HepG2 (cell line): ENCODE data around the gene FGGY. TPM values are rescaled to one million over a fixed set of nuclear protein-coding genes. Genes with fewer than 3 reads are reported as not detected.

ENCODE experiments used
- ATAC-seq: fragments of 200-7000 bp; cut with Tn5 transposase; 3 replicates; pipeline ENCODE4 v1.9.1; 2020; ENCODE audit warnings: mild to moderate bottlenecking, moderate library complexity
- BruUV-seq: library from RNA; stranded (reverse); fragments of 400-500 nt; replicated peaks from 2 replicates; lab custom pipeline; 2021; lab: Mats Ljungman, UMichigan
- CTCF ChIA-PET: fragments of 300-600 bp; formaldehyde crosslinking; extraction: SDS; loops from one replicate; lab custom pipeline; 2021; ENCODE audit warnings: low total read pairs, inconsistent platforms, low intra/inter-chr PET ratio; lab: Yijun Ruan, JAX
- POLR2A ChIA-PET: fragments of 350-600 bp; sonication (Branson Sonifier 250); formaldehyde crosslinking; loops from one replicate; lab custom pipeline; 2020; ENCODE audit warnings: antibody characterized with exemption, inconsistent platforms; lab: Yijun Ruan, JAX
- DNase-seq: peaks from one replicate; pipeline ENCODE4 v3.0.0-alpha.2; 2015; ENCODE audit warnings: low spot score
- FAIRE-seq: peaks from 3 replicates; lab custom pipeline; 2011; peaks lifted over from hg19 to GRCh38; lab: Jason Lieb, UNC
- H2AFZ ChIP-seq: one replicate; pipeline ENCODE4 v1.6.1; 2011; ENCODE audit warnings: low read length, inconsistent platforms
- H3K27ac ChIP-seq: fragments of 300-600 bp; 3 replicates; pipeline ENCODE4 v1.8.0; 2011; ENCODE audit warnings: mixed run types, mild to moderate bottlenecking, mixed read lengths, low read length, inconsistent platforms; ENCODE audit not compliant: insufficient read depth; ENCODE audit errors: extremely low read length
- H3K27me3 ChIP-seq, 2 experiments: fragments of 200-600 bp in 1 of 2; 2 replicates in 1 of 2; 3 replicates in 1 of 2; pipeline versions ENCODE4 v1.6.0 to v1.8.0; 2011; ENCODE audit warnings: low read length in 2 of 2, mild to moderate bottlenecking in 2 of 2, moderate library complexity in 2 of 2, inconsistent platforms in 1 of 2; ENCODE audit not compliant: insufficient read depth in 2 of 2, control insufficient read depth in 1 of 2
- H3K36me3 ChIP-seq, 2 experiments: fragments of 200-600 bp in 1 of 2; replicated peaks in 1 of 2; 2 replicates in 1 of 2; 3 replicates in 1 of 2; pipeline versions ENCODE4 v1.5.1 to v1.8.0; 2011; ENCODE audit warnings: low read length in 2 of 2, inconsistent platforms in 1 of 2; ENCODE audit not compliant: insufficient read depth in 2 of 2, control insufficient read depth in 1 of 2
- H3K4me1 ChIP-seq: 2 replicates; pipeline ENCODE4 v1.5.1; 2012; ENCODE audit warnings: low read length, inconsistent platforms; ENCODE audit not compliant: insufficient read depth
- H3K4me2 ChIP-seq: 2 replicates; pipeline ENCODE4 v1.6.0; 2011; ENCODE audit warnings: low read depth, low read length, inconsistent platforms
- H3K4me3 ChIP-seq, 3 experiments: fragments of 200-600 bp in 1 of 3; sonication (generic), shearing (Covaris generic) in 1 of 3; replicated peaks in 1 of 3; 2 replicates each; pipeline ENCODE4 v1.5.1; 2011 to 2016; ENCODE audit warnings: low read length in 3 of 3, inconsistent platforms in 2 of 3, low read depth in 2 of 3, mild to moderate bottlenecking in 2 of 3, control low read depth in 1 of 3, mixed read lengths in 1 of 3; ENCODE audit not compliant: insufficient read depth in 1 of 3
- H3K79me2 ChIP-seq: one replicate; pipeline ENCODE4 v1.6.1; 2011; ENCODE audit warnings: low read length, inconsistent platforms; ENCODE audit not compliant: insufficient read depth
- H3K9ac ChIP-seq: 2 replicates; pipeline ENCODE4 v1.6.0; 2011; ENCODE audit warnings: mild to moderate bottlenecking, low read depth, low read length, inconsistent platforms; ENCODE audit not compliant: insufficient read depth
- H3K9me3 ChIP-seq: 2 replicates; pipeline ENCODE4 v1.5.1; 2012; ENCODE audit warnings: mild to moderate bottlenecking, low read length
- H4K20me1 ChIP-seq: 2 replicates; pipeline ENCODE4 v1.6.0; 2011; ENCODE audit warnings: inconsistent platforms, mild to moderate bottlenecking, low read length, moderate library complexity; ENCODE audit not compliant: insufficient read depth
- BORCS8-MEF2B ChIP-seq: sonication (generic); formaldehyde crosslinking; IDR thresholded peaks from 2 replicates; pipeline ENCODE4 v1.8.0; 2022; ENCODE audit warnings: mild to moderate bottlenecking, missing genetic modification reagents
- CCAR2 ChIP-seq: fragments of 200-400 bp; formaldehyde crosslinking; optimal IDR thresholded peaks from 2 replicates; pipeline ENCODE3; 2018; ENCODE audit warnings: low read depth, mild to moderate bottlenecking, low read length, moderate library complexity
- DDIT3 ChIP-seq: sonication (generic); formaldehyde crosslinking; IDR thresholded peaks from 2 replicates; pipeline ENCODE4 v1.4.0; 2020; ENCODE audit warnings: mild to moderate bottlenecking, missing genetic modification reagents
- ELF3 ChIP-seq: IDR thresholded peaks from 2 replicates; pipeline ENCODE4 v1.6.1; 2016; ENCODE audit warnings: missing genetic modification reagents, missing compliant biosample characterization
- HES4 ChIP-seq: sonication (generic); formaldehyde crosslinking; IDR thresholded peaks from 2 replicates; pipeline ENCODE4 v1.9.0; 2021; ENCODE audit warnings: mild to moderate bottlenecking, missing genetic modification reagents, borderline replicate concordance
- HNF4A ChIP-seq: sonication (generic); formaldehyde crosslinking; IDR thresholded peaks from 2 replicates; pipeline ENCODE4 v1.4.0; 2020; ENCODE audit warnings: missing genetic modification reagents
- HNRNPL ChIP-seq: fragments of 200-400 bp; formaldehyde crosslinking; IDR thresholded peaks from 2 replicates; pipeline ENCODE4 v1.6.1; 2017; ENCODE audit warnings: mild to moderate bottlenecking, low read depth, low read length
- HOXA9 ChIP-seq: sonication (generic); formaldehyde crosslinking; IDR thresholded peaks from 2 replicates; pipeline ENCODE4 v1.8.1; 2022; ENCODE audit warnings: missing genetic modification reagents, mild to moderate bottlenecking, moderate library complexity, borderline replicate concordance
- KMT2B ChIP-seq: IDR thresholded peaks from 2 replicates; pipeline ENCODE4 v1.6.1; 2016; ENCODE audit warnings: missing genetic modification reagents, missing compliant biosample characterization
- SKIL ChIP-seq: sonication (generic); formaldehyde crosslinking; IDR thresholded peaks from 2 replicates; pipeline ENCODE4 v1.8.0; 2022; ENCODE audit warnings: missing genetic modification reagents, mild to moderate bottlenecking, moderate library complexity, borderline replicate concordance
- SMAD3 ChIP-seq: sonication (generic); formaldehyde crosslinking; IDR thresholded peaks from 2 replicates; pipeline ENCODE4 v1.4.0; 2020; ENCODE audit warnings: missing genetic modification reagents
- SUZ12 ChIP-seq: fragments of 150-350 bp; IDR thresholded peaks from 2 replicates; pipeline ENCODE4 v1.6.1; 2014; ENCODE audit warnings: low read depth, low read length
- XRCC5 ChIP-seq: fragments of 200-400 bp; formaldehyde crosslinking; optimal IDR thresholded peaks from 2 replicates; pipeline ENCODE3; 2017; ENCODE audit warnings: mild to moderate bottlenecking, low read length
- ZBTB39 ChIP-seq: sonication (generic); formaldehyde crosslinking; IDR thresholded peaks from 2 replicates; pipeline ENCODE4 v1.5.0; 2020; ENCODE audit warnings: missing genetic modification reagents
- ZNF564 ChIP-seq: sonication (generic); formaldehyde crosslinking; IDR thresholded peaks from 2 replicates; pipeline ENCODE4 v1.8.1; 2023; ENCODE audit warnings: mild to moderate bottlenecking, missing genetic modification reagents
- ZNF605 ChIP-seq: sonication (generic); formaldehyde crosslinking; IDR thresholded peaks from 2 replicates; pipeline ENCODE4 v1.8.0; 2022; ENCODE audit warnings: mild to moderate bottlenecking, missing genetic modification reagents
- ZNF724P ChIP-seq: sonication (generic); formaldehyde crosslinking; IDR thresholded peaks from 2 replicates; pipeline ENCODE4 v1.8.0; 2022; ENCODE audit warnings: missing genetic modification reagents, borderline replicate concordance
- WGBS: methylation state at CpG from one replicate; pipeline ENCODE4 v1.1.6; 2017; ENCODE audit warnings: low lambda C conversion rate; 5-methylcytosine and 5-hydroxymethylcytosine counted together
- in situ Hi-C: cut with HindIII; loops from 2 replicates; pipeline ENCODE4 v1.10.0; 2017; ENCODE audit warnings: low pct_unique_long_range_greater_than_20kb; ENCODE audit not compliant: extremely low pct_ligation_motif_present
- intact Hi-C: fragments of 100-400 bp; cut with micrococcal nuclease; formaldehyde crosslinking; loops from one replicate; pipeline ENCODE4 v1.10.0; 2022; ENCODE audit not compliant: unreplicated experiment
- polyA plus RNA-seq, 8 experiments: library from polyadenylated mRNA; depleted of rRNA in 3 of 8; stranded (reverse) in 7 of 8; unstranded in 1 of 8; fragments of >200 nt; fragmentation: Illumina TruSeq in 4 of 8; extraction: Trizol in 4 of 8; gene quantifications; 2 replicates each; pipeline versions ENCODE4 v1.2.1 to v1.2.3, GENCODE V29; 2011 to 2016; ENCODE audit warnings: low read depth in 4 of 8, missing spikeins in 1 of 8, mixed read lengths in 1 of 8; ENCODE audit not compliant: insufficient read depth in 1 of 8
- total RNA-seq, 5 experiments: library from RNA; depleted of rRNA; stranded (reverse); fragments of >200 nt; fragmentation: Illumina TruSeq; extraction: Trizol; gene quantifications; 2 replicates each; pipeline ENCODE4 v1.2.3, GENCODE V29; 2016; ENCODE audit warnings: low read depth in 1 of 5
- TF ChIP-seq, protein P1 (sequence below): sonication (generic); formaldehyde crosslinking; IDR thresholded peaks from 2 replicates; pipeline ENCODE4 v1.5.0; 2020; ENCODE audit warnings: missing genetic modification reagents, mild to moderate bottlenecking, borderline replicate concordance
- TF ChIP-seq, protein P2 (sequence below): sonication (generic); formaldehyde crosslinking; IDR thresholded peaks from 2 replicates; pipeline ENCODE4 v1.8.1; 2023; ENCODE audit warnings: mild to moderate bottlenecking, missing genetic modification reagents, borderline replicate concordance

Gene FGGY
- total and polyA plus RNA-seq, 2 of the 13 experiments (the other 11 are each of a cell fraction or from before 2014, with no cell fraction given) = 15.7 to 27.5 TPM

DNA sequence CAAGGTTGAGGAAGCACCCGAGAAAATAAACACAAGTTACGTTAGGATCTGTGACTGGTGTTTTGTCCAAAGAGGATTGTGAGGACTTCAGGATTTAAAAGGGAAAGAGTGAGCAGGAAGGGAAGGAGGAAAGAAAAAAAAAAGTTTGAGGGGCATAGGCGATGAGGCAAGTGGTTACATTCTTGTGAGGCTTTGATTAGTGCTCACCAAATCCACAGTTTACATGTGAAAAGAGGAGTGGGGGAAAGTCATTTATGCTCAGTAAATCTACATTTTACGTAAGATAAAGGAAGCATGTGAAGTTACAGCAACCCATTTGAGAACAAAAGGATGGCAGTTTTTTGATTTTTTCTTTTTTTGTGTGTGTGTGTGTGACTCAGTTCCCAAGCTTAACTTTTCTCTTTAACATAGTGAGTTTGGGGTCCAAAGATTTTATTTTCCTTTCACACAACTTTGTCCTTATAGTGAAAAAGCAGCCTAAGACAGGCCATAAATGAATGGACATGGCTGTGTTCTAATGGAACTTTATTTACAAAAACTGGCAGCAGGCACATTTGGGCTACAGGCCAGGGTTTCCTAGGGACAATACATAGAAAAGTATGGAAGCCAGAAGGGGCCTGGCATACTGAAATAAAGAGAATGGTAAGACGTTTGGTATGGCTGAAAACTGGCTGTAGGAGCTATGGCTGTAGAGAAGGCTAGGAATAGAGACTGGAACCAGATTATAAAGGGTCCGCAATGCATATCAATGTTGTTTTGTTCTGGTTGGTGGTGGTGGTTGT is 121.7 kb downstream of the FGGY start:
- FAIRE-seq (no peak), ATAC-seq (no peak), DNase-seq (no peak)
- H3K4me3 ChIP-seq = no peak overlapping the region
- intact Hi-C loops = no loop called here
- CTCF ChIA-PET = no interaction called here
- no peaks in the 10 kb centered on the region for H4K20me1 ChIP-seq
- no peaks in the 10 kb centered on the region for H3K79me2 ChIP-seq
- no TSS peak for BruUV-seq
- H3K36me3 ChIP-seq = no peaks in the 10 kb centered on the region
- no peak overlapping the region for H3K4me2 ChIP-seq
- no peak overlapping the region for H2AFZ ChIP-seq
- no peak overlapping the region for H3K27ac ChIP-seq
- no peak overlapping the region for H3K9ac ChIP-seq
- H3K4me1 ChIP-seq = peaks cover 30% of the 10 kb centered on the region
- 91% methylated on average over 6 of the region's 6 CpGs for WGBS
- POLR2A ChIA-PET = no interaction called here
- in situ Hi-C loops = no loop called here
- H3K9me3 ChIP-seq = no peaks in the 10 kb centered on the region
- no peaks in the 10 kb centered on the region for H3K27me3 ChIP-seq
- TF ChIP-seq CCAR2 (no peak), ELF3 (CRISPR knock-in tag) (no peak), SMAD3 (CRISPR knock-in tag) (no peak), BORCS8-MEF2B (CRISPR knock-in tag) (no peak), HNRNPL (no peak), DDIT3 (CRISPR knock-in tag) (no peak), KMT2B (CRISPR knock-in tag) (no peak), HES4 (CRISPR knock-in tag) (no peak), HOXA9 (CRISPR knock-in tag) (no peak), HNF4A (no peak), ZNF724P (CRISPR knock-in tag) (no peak), SUZ12 (no peak), ZNF564 (no peak), SKIL (CRISPR knock-in tag) (no peak), ZNF605 (CRISPR knock-in tag) (no peak), XRCC5 (no peak), ZBTB39 (no peak)
- TF ChIP-seq, protein P1, sequence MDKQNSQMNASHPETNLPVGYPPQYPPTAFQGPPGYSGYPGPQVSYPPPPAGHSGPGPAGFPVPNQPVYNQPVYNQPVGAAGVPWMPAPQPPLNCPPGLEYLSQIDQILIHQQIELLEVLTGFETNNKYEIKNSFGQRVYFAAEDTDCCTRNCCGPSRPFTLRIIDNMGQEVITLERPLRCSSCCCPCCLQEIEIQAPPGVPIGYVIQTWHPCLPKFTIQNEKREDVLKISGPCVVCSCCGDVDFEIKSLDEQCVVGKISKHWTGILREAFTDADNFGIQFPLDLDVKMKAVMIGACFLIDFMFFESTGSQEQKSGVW (CRISPR knock-in tag) = no peak
- TF ChIP-seq, protein P2, sequence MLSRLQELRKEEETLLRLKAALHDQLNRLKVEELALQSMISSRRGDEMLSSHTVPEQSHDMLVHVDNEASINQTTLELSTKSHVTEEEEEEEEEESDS = no peak
